Adrenal gland (tissue), 12 donors: ENCODE measurements around the gene EBF3. TPM values are rescaled to one million over a fixed set of nuclear protein-coding genes. Genes with fewer than 3 reads are reported as not detected.

Experiments
- DNase-seq, 7 donors: peaks; one replicate each; pipeline ENCODE4 v3.0.0-alpha.2; 2019 to 2020
- H3K27ac ChIP-seq, 5 donors: fragments of 200-600 bp; sonication (generic) in 4 of 5; 1 replicate in 3 of 5; 2 replicates in 2 of 5; pipeline versions ENCODE4 v1.5.1 to v1.8.0; 2016 to 2020; ENCODE audit warnings: mild to moderate bottlenecking in 1 of 5
- H3K27me3 ChIP-seq: fragments of 200-600 bp; 2 replicates; pipeline ENCODE4 v1.8.0; 2021
- H3K36me3 ChIP-seq, 2 donors: fragments of 200-600 bp; replicated peaks in 1 of 2; 1 replicate in 1 of 2; 2 replicates in 1 of 2; pipeline versions ENCODE4 v1.5.1 to v1.8.0; 2018 to 2022
- H3K4me1 ChIP-seq, 2 donors: fragments of 200-600 bp; replicated peaks in 1 of 2; 1 replicate in 1 of 2; 2 replicates in 1 of 2; pipeline versions ENCODE4 v1.5.1 to v1.8.0; 2018 to 2021
- H3K4me3 ChIP-seq, 4 donors: fragments of 200-600 bp; sonication (generic) in 3 of 4; one replicate each; pipeline ENCODE4 v1.5.1; 2016 to 2018
- H3K9me3 ChIP-seq, 3 donors: fragments of 200-600 bp; sonication (generic) in 1 of 3; replicated peaks in 1 of 3; 1 replicate in 2 of 3; 2 replicates in 1 of 3; pipeline versions ENCODE4 v1.5.1 to v1.8.0; 2016 to 2021
- POLR2A ChIP-seq, 2 donors: fragments of 450-650 bp; IDR thresholded peaks; one replicate each; pipeline ENCODE4 v1.6.1; 2017; ENCODE audit warnings: antibody characterized with exemption in 2 of 2, mild to moderate bottlenecking in 2 of 2, moderate library complexity in 1 of 2
- WGBS, 4 donors: extraction: QIAGEN DNeasy Blood & Tissue Kit in 2 of 4; methylation state at CpG; one replicate each; pipeline versions ENCODE4 v1.1.5 to v1.1.7; 2013 to 2017; 5-methylcytosine and 5-hydroxymethylcytosine counted together
- intact Hi-C, 2 donors: fragments of 100-400 bp; cut with DNase I; formaldehyde crosslinking; loops; one replicate each; pipeline versions ENCODE4 v1.14.1 to v1.15.0; 2022 to 2023
- polyA plus RNA-seq, 3 donors: library from polyadenylated mRNA; stranded (reverse); fragments of 200-250 nt in 2 of 3; fragments of 350-450 nt in 1 of 3; fragmentation: Illumina TruSeq in 1 of 3; extraction: RNeasy Lipid Tissue Mini Kit (QIAGEN cat#74804) in 1 of 3; gene quantifications; one replicate each; pipeline ENCODE4 v1.2.3, GENCODE V29; 2013 to 2014
- total RNA-seq, 9 donors: library from RNA; depleted of rRNA in 4 of 9; stranded (reverse); fragments of >200 nt in 4 of 9; fragments of 120-200 nt in 1 of 9; fragmentation: NEBNext Ultra II Directional in 1 of 9; extraction: Animal tissue kit (Norgen Biotek cat#: 25700) in 1 of 9; gene quantifications; one replicate each; pipeline versions ENCODE4 v1.1.0 to v1.2.4, GENCODE V29; 2013 to 2023
- TF ChIP-seq, protein P1 (sequence below), 6 experiments: fragments of 450-650 bp in 4 of 6; fragments of 200-600 bp in 2 of 6; sonication (generic) in 1 of 6; IDR thresholded peaks; 1 replicate in 5 of 6; 2 replicates in 1 of 6; pipeline versions ENCODE4 v1.5.1 to v1.8.0; 2016 to 2021; ENCODE audit warnings: antibody characterized with exemption in 6 of 6, mild to moderate bottlenecking in 2 of 6, moderate library complexity in 1 of 6
- donor health status: healthy with polysubstance abuse.
- donor health status: Bipolar disorder and iron deficiency.
- donor health status: DM: yes; HTN: yes; CAD: no.
- donor health status: DM: no; HTN: no; CAD: no.
- donor health status: DM: no; HTN: no; CAD: no.
- donor health status: DM: yes; HTN: yes; CAD: no.

Gene EBF3
- total and polyA plus RNA-seq, 12 donors, result 0.12 to 2.2 (median 0.53) TPM; not detected in 1

DNA sequence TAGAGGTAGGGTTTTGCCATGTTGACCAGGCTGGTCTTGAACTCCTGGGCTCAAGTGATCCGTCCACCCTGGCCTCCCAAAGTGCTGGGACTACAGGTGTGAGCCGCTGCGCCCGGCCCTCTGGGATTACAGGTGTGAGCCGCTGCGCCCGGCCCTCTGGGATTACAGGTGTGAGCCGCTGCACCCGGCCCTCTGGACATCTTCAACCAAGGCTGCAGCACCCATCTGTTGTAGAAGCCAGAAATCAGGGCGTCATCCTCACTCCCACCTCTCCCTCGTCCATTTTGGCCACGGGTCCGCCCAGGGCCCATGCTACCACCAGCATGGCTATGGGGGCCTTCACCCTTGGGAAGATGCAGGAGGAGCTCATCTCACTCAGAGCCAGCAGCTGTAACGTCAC, 38.5 kb upstream of the EBF3 start:
- intact Hi-C loops, result no loop called here
- WGBS, 4 donors, result 81 to 88% (median 83%) methylated on average over 6 to 14 of the region's 14 CpGs

DNA sequence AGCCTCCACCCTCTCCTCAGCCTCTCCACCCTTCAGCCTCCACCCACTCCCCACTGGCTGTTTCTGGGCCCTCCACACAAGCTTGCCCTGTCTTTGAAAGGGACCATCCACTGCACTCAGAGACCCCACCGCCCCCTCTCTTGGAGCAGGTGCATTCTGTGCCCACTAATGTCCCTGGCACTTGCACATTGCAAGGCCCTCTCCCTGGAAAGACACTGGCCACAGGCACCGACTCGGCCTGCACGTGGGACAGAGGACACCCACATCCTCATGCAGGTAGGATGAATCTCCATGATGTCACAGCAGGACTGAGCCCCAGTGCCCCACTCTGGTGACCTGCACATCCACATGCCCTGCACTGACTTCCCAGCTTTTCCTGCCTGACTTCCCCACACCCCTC, 36.8 kb upstream of the EBF3 start:
- Histone ChIP-seq H3K4me1 (no peaks in the 10 kb centered on the region), H3K4me3 (no peak overlapping the region), H3K27ac (no peak overlapping the region), H3K27me3 (no peaks in the 10 kb centered on the region), H3K9me3 (no peaks in the 10 kb centered on the region), H3K36me3 (no peaks in the 10 kb centered on the region)
- WGBS, 4 donors, result 71 to 85% (median 76%) methylated on average over 4 of the region's 4 CpGs
- TF ChIP-seq POLR2A (IDR thresholded peaks at IDR 0.05), result no peak
- TF ChIP-seq, protein P1, sequence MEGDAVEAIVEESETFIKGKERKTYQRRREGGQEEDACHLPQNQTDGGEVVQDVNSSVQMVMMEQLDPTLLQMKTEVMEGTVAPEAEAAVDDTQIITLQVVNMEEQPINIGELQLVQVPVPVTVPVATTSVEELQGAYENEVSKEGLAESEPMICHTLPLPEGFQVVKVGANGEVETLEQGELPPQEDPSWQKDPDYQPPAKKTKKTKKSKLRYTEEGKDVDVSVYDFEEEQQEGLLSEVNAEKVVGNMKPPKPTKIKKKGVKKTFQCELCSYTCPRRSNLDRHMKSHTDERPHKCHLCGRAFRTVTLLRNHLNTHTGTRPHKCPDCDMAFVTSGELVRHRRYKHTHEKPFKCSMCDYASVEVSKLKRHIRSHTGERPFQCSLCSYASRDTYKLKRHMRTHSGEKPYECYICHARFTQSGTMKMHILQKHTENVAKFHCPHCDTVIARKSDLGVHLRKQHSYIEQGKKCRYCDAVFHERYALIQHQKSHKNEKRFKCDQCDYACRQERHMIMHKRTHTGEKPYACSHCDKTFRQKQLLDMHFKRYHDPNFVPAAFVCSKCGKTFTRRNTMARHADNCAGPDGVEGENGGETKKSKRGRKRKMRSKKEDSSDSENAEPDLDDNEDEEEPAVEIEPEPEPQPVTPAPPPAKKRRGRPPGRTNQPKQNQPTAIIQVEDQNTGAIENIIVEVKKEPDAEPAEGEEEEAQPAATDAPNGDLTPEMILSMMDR (IDR thresholded peaks at IDR 0.05), result no peak
- no peak for DNase-seq
- intact Hi-C loops, result no loop called here

More for the DNA sequence above, 38.5 kb upstream of the EBF3 start:
- H3K27ac ChIP-seq, result no peak overlapping the region
- no peaks in the 10 kb centered on the region for H3K27me3 ChIP-seq
- no peak for TF ChIP-seq POLR2A (IDR thresholded peaks at IDR 0.05)
- TF ChIP-seq, protein P1 (IDR thresholded peaks at IDR 0.05), result no peak
- no peaks in the 10 kb centered on the region for H3K36me3 ChIP-seq
- no peak overlapping the region for H3K4me3 ChIP-seq
- H3K4me1 ChIP-seq, result no peaks in the 10 kb centered on the region
- DNase-seq, result no peak
- H3K9me3 ChIP-seq, result no peaks in the 10 kb centered on the region

DNA sequence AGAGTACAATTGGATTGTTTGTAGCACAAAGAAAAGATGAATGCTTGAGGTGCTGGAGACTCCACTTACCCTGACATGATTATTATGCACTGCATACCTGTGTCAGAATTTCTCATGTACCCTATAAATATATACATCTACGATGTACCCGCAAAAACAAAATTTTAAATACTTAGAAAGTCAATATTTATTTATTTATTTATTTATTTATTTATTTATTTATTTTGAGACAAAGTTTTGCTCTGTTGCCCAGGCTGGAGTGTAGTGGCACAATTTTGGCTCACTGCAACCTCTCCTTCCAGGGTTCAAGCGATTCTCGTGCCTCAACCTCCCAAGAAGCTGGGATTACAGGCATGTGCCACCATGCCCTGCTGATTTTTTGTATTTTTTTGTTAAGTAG, 35.1 kb upstream of the EBF3 start:
- Histone ChIP-seq H3K27me3 (no peaks in the 10 kb centered on the region), H3K36me3 (no peaks in the 10 kb centered on the region), H3K4me3 (no peak overlapping the region), H3K27ac (no peak overlapping the region), H3K9me3 (no peaks in the 10 kb centered on the region), H3K4me1 (no peaks in the 10 kb centered on the region)
- DNase-seq, result no peak
- 91 to 95% (median 94%) methylated on average over 4 of the region's 4 CpGs for WGBS, 4 donors
- intact Hi-C loops, result no loop called here
- no peak for TF ChIP-seq POLR2A (IDR thresholded peaks at IDR 0.05)
- TF ChIP-seq, protein P1 (IDR thresholded peaks at IDR 0.05), result no peak

DNA sequence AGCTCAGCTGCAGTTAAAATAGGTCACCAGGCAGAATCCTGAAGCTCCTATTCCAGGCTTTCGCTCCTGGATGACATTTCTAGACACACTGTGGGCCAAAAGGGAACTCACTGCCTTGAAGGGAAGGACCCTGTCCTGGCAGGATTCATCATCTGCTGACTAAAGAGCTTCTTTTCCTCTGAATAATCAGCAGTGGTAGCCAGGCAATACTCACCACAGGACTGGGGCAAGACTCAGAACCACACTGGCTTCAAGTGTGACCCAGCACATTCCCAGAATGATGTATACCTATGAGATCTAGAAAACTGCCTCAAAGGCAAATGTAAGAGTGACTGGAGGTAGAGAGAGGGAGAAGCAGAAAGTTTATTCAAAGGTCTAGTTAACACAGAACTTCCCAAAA, 29.5 kb upstream of the EBF3 start:
- no peak for DNase-seq
- TF ChIP-seq, protein P1 (IDR thresholded peaks at IDR 0.05), result no peak
- TF ChIP-seq POLR2A (IDR thresholded peaks at IDR 0.05), result no peak
- Histone ChIP-seq H3K9me3 (no peaks in the 10 kb centered on the region), H3K27ac (no peak overlapping the region), H3K4me1 (no peaks in the 10 kb centered on the region), H3K4me3 (no peak overlapping the region), H3K27me3 (no peaks in the 10 kb centered on the region), H3K36me3 (no peaks in the 10 kb centered on the region)
- WGBS, 4 donors, result 78 to 88% (median 80%) methylated on average over 1 of the region's 1 CpG
- intact Hi-C loops, result no loop called here
